Thyroid gland (tissue), 4 donors: Measurements from ENCODE around the gene FIGNL2. TPM values are rescaled to one million over a fixed set of nuclear protein-coding genes. Genes with fewer than 3 reads are reported as not detected.

Experiments used
- DNase-seq, 2 donors: peaks; one replicate each; pipeline ENCODE4 v3.0.0-alpha.2; 2019
- H3K27ac ChIP-seq, 3 donors: fragments of 200-600 bp; sonication (generic); 1 replicate in 2 of 3; 2 replicates in 1 of 3; pipeline ENCODE4 v1.5.1; 2016 to 2019; ENCODE audit warnings: mild to moderate bottlenecking in 1 of 3, moderate library complexity in 1 of 3
- H3K27me3 ChIP-seq: fragments of 200-600 bp; sonication (generic); one replicate; pipeline ENCODE4 v1.5.1; 2019
- H3K36me3 ChIP-seq, 2 donors: fragments of 200-600 bp; sonication (generic); one replicate each; pipeline ENCODE4 v1.5.1; 2016 to 2019
- H3K4me1 ChIP-seq, 2 donors: fragments of 200-600 bp; sonication (generic); one replicate each; pipeline ENCODE4 v1.5.1; 2017 to 2019
- H3K4me3 ChIP-seq, 3 donors: fragments of 200-600 bp; sonication (generic); replicated peaks in 1 of 3; 1 replicate in 2 of 3; 2 replicates in 1 of 3; pipeline ENCODE4 v1.5.1; 2016; ENCODE audit warnings: mild to moderate bottlenecking in 1 of 3
- H3K9me3 ChIP-seq: fragments of 200-600 bp; sonication (generic); one replicate; pipeline ENCODE4 v1.5.1; 2017
- POLR2A ChIP-seq, 2 donors: fragments of 450-650 bp; IDR thresholded peaks; one replicate each; pipeline ENCODE4 v1.6.1; 2017; ENCODE audit warnings: antibody characterized with exemption in 2 of 2, mild to moderate bottlenecking in 2 of 2, moderate library complexity in 1 of 2
- whole genome bisulfite sequencing, 2 donors: methylation state at CpG; one replicate each; pipeline ENCODE4 v1.1.5; 2017; 5-methylcytosine and 5-hydroxymethylcytosine counted together
- intact Hi-C: fragments of 100-400 bp; cut with DNase I; formaldehyde crosslinking; loops from one replicate; pipeline ENCODE4 v1.15.1; 2023
- total RNA-seq, 4 donors: library from RNA; depleted of rRNA; stranded (reverse); fragments of >200 nt; gene quantifications; one replicate each; pipeline ENCODE4 v1.2.3, GENCODE V29; 2016
- TF ChIP-seq, protein P1 (sequence below), 6 experiments: fragments of 200-600 bp in 3 of 6; fragments of 450-650 bp in 3 of 6; sonication (generic) in 3 of 6; IDR thresholded peaks; one replicate each; pipeline ENCODE4 v1.5.1; 2016 to 2019; ENCODE audit warnings: antibody characterized with exemption in 6 of 6, mild to moderate bottlenecking in 2 of 6, inconsistent platforms in 1 of 6, moderate library complexity in 1 of 6

Gene FIGNL2
- total RNA-seq, 4 donors from 2014 or later = 0.45 to 1.6 (median 1.1) TPM

- Histone ChIP-seq H3K27ac (no peak overlapping the region), H3K36me3 (no peaks in the 10 kb centered on the region), H3K27me3 (peaks cover 9% of the 10 kb centered on the region), H3K9me3 (no peaks in the 10 kb centered on the region), H3K4me1 (peaks cover 14 to 35% of the 10 kb centered on the region in 2 donors), H3K4me3 (no peak overlapping the region)
- no peak for TF ChIP-seq POLR2A (IDR thresholded peaks at IDR 0.05)
- TF ChIP-seq, protein P1, sequence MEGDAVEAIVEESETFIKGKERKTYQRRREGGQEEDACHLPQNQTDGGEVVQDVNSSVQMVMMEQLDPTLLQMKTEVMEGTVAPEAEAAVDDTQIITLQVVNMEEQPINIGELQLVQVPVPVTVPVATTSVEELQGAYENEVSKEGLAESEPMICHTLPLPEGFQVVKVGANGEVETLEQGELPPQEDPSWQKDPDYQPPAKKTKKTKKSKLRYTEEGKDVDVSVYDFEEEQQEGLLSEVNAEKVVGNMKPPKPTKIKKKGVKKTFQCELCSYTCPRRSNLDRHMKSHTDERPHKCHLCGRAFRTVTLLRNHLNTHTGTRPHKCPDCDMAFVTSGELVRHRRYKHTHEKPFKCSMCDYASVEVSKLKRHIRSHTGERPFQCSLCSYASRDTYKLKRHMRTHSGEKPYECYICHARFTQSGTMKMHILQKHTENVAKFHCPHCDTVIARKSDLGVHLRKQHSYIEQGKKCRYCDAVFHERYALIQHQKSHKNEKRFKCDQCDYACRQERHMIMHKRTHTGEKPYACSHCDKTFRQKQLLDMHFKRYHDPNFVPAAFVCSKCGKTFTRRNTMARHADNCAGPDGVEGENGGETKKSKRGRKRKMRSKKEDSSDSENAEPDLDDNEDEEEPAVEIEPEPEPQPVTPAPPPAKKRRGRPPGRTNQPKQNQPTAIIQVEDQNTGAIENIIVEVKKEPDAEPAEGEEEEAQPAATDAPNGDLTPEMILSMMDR (IDR thresholded peaks at IDR 0.05) = no peak
- 75 to 79% methylated on average over 15 of the region's 15 CpGs for WGBS, 2 donors
- intact Hi-C loops = no loop called here
- no peak for DNase-seq
Measured at GRCh38 chr12:51846271-51846691, 2.2 kb downstream of the FIGNL2 start.

- intact Hi-C loops = no loop called here
Measured at GRCh38 chr12:51845482-51845881, 3.0 kb downstream of the FIGNL2 start.

DNA sequence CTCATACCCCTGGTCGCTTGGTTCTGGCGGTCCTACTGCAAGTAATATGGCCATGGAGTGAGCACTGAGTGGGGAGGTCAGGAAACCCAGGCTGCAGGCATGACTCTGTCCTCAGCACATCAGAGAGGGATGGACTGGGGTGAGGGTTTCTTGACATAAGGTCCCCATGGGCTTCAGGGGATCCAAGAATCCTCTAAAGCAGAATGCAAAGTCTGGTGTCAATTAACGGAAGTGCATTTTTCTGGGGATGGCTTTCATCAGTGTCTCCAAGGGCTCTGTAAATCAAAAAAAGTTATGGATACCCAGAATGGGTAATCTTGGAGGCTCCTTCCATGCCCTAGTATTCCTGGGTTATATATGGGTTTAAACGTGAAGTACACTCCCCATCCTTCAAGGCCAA, 3.7 kb downstream of the FIGNL2 start:
- Histone ChIP-seq H3K4me1 (peaks cover 14 to 25% of the 10 kb centered on the region in 2 donors), H3K9me3 (no peaks in the 10 kb centered on the region), H3K27ac (no peak overlapping the region), H3K36me3 (no peaks in the 10 kb centered on the region), H3K27me3 (peaks cover 9% of the 10 kb centered on the region), H3K4me3 (no peak overlapping the region)
- TF ChIP-seq, protein P1 (IDR thresholded peaks at IDR 0.05) = no peak
- no peak for TF ChIP-seq POLR2A (IDR thresholded peaks at IDR 0.05)
- no peak for DNase-seq
- 85 to 90% methylated on average over 4 of the region's 4 CpGs for WGBS, 2 donors
- intact Hi-C loops = no loop called here

More at GRCh38 chr12:51845482-51845881, 3.0 kb downstream of the FIGNL2 start:
- no peak overlapping the region for H3K4me3 ChIP-seq
- H3K9me3 ChIP-seq = no peaks in the 10 kb centered on the region
- DNase-seq = no peak
- H3K4me1 ChIP-seq = peaks cover 14 to 30% of the 10 kb centered on the region in 2 donors
- TF ChIP-seq, protein P1 (IDR thresholded peaks at IDR 0.05) = no peak
- no peak for TF ChIP-seq POLR2A (IDR thresholded peaks at IDR 0.05)
- no peak overlapping the region for H3K27ac ChIP-seq
- peaks cover 9% of the 10 kb centered on the region for H3K27me3 ChIP-seq
- H3K36me3 ChIP-seq = no peaks in the 10 kb centered on the region
- WGBS, 2 donors = 78 to 86% methylated on average over 7 of the region's 7 CpGs

DNA sequence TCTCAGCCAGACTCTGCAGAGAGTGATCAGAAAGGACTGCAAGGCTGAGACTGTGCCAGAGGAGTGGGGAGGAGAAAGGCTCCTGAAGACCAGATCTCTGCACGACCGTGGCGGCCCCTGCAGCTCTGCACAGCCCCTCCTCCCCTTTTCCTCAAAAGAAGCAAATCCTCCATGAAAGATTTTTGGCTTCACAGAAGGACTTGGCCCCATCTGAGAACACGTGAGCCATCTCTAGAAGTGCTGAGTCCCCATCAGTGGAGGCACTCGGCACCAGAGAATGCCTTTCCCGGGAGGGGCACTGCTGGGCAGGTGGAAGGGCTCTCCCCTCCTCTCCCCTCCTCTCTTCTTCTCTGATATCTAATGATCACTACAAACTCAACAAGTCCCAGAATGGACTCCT, 6.8 kb downstream of the FIGNL2 start:
- no peak overlapping the region for H3K27ac ChIP-seq
- peaks cover 0 to 14% of the 10 kb centered on the region in 2 donors for H3K4me1 ChIP-seq
- WGBS, 2 donors = 42 to 51% methylated on average over 6 of the region's 6 CpGs
- H3K36me3 ChIP-seq = no peaks in the 10 kb centered on the region
- H3K4me3 ChIP-seq = no peak overlapping the region
- intact Hi-C loops = no loop called here
- TF ChIP-seq POLR2A (IDR thresholded peaks at IDR 0.05) = no peak
- TF ChIP-seq, protein P1 (IDR thresholded peaks at IDR 0.05) = no peak
- peaks cover 9% of the 10 kb centered on the region for H3K27me3 ChIP-seq
- no peaks in the 10 kb centered on the region for H3K9me3 ChIP-seq
- DNase-seq = no peak

DNA sequence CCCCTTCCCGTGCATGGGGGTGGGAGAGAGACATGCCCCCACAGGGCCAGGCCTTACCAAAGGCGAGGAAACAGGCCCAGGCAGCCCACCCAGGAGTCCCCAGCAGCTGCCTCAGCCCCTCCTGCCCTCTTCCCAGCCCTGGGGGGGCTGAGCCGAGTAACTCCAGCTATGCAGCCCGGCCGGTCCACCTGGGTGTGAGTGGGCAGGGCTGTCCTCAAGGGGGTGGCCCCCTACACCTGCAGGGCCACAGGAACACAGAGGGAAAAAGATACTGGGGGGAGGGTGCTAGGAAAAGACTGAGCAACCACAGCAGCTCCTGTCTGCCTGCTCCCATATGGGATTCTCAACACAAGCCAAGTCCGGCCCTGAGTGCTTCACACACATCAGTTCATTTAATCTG, 7.6 kb downstream of the FIGNL2 start:
- 61 to 95% methylated on average over 5 to 6 of the region's 6 CpGs for WGBS, 2 donors
- DNase-seq = no peak

More for the DNA sequence above, 7.6 kb downstream of the FIGNL2 start:
- Histone ChIP-seq H3K4me1 (peaks cover 0 to 8% of the 10 kb centered on the region in 2 donors), H3K36me3 (no peaks in the 10 kb centered on the region), H3K4me3 (no peak overlapping the region), H3K9me3 (no peaks in the 10 kb centered on the region), H3K27ac (no peak overlapping the region), H3K27me3 (peaks cover 2% of the 10 kb centered on the region)
- intact Hi-C loops = no loop called here
- no peak for TF ChIP-seq POLR2A (IDR thresholded peaks at IDR 0.05)
- TF ChIP-seq, protein P1 (IDR thresholded peaks at IDR 0.05) = no peak
